ENCODE measurements around the gene HPSE2.

- TF ChIP-seq CTCF (IDR thresholded peaks at IDR 0.05) (no peak), POLR2A (IDR thresholded peaks at IDR 0.05) (no peak)
These were observed 596.7 kb downstream of the HPSE2 start for GRCh38 chr10:98638920-98639319.
